ENCODE data around the gene KIAA1217. TPM values are rescaled to one million over a fixed set of nuclear protein-coding genes. Genes with fewer than 3 reads are reported as not detected.
A peak's percentile ranks its signal among the peaks of the same experiment; 100 is the strongest.

KIAA1217 gene
- total RNA-seq, 4 donors from 2014 or later, result 34.8 to 66.8 (median 52.9) TPM

DNA sequence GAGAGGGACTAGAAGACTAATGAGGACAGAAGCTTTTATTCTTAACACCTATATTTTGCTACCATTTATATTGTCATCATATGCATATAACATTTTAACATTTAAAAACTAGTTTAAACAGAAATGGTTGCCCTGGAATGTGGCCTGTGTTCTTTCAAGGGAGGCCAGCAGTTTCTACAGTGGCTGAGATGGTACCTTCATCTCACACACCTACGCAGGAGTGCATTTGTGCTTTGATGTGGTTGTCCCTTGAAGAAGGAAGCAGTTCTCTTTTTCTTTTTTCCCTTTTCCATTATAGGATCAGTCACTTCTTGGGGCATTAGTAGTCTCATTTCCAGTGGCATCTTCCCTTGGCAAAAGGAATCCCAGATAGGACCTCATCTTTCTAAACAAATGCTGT lies 38.9 kb downstream of the KIAA1217 start:
- intact Hi-C loops (cut with DNase I; ENCODE audit: low total_unique reads), result no loop called here
- DNase-seq (ENCODE audit: low spot score in 2 of 2), result no peak
- H3K4me3 ChIP-seq (ENCODE audit: low read depth, poor library complexity, severe bottlenecking), result no peak overlapping the region
- 63 to 97% methylated on average over 1 of the region's 1 CpG for WGBS, 2 donors
- TF ChIP-seq POLR2A (IDR thresholded peaks at IDR 0.05) (no peak), CTCF (IDR thresholded peaks at IDR 0.05) (no peak)

GRCh38 chr10:24249829-24250415 lies 41.0 kb downstream of the KIAA1217 start:
- 60 to 63% methylated on average over 9 of the region's 9 CpGs for WGBS, 2 donors
- intact Hi-C loops (cut with DNase I; ENCODE audit: low total_unique reads), result no loop called here
- DNase-seq (ENCODE audit: low spot score in 2 of 2), result no peak
- TF ChIP-seq POLR2A (IDR thresholded peaks at IDR 0.05) (no peak), CTCF (IDR thresholded peaks at IDR 0.05) (no peak)
- no peak overlapping the region for H3K4me3 ChIP-seq (ENCODE audit: low read depth, poor library complexity, severe bottlenecking)

GRCh38 chr10:24251547-24251946 lies 42.6 kb downstream of the KIAA1217 start:
- H3K4me3 ChIP-seq (ENCODE audit: low read depth, poor library complexity, severe bottlenecking), result no peak overlapping the region
- WGBS, 2 donors, result 58 to 64% methylated on average over 2 of the region's 2 CpGs
- intact Hi-C loops (cut with DNase I; ENCODE audit: low total_unique reads), result no loop called here
- no peak for DNase-seq (ENCODE audit: low spot score in 2 of 2)
- TF ChIP-seq CTCF (IDR thresholded peaks at IDR 0.05) (no peak), POLR2A (IDR thresholded peaks at IDR 0.05) (no peak)

DNA sequence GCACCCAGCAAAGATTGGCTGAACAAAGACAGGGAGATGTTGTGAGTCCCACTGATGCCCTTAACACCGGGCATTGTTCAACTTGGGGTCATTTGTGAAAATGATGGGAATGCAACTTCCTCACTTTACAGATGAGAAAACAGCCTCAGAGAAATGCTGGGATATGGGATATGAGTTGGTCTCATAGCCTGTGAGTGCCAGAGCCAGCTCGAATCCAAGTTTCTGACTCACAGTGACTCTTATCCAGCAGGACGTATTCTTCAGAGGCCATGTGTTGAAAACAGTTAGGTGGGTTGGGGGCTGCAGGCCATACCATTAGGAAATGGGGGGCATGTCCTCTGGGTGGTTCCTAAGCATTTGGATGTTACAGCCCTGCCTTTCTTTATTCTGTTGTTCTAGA lies 45.2 kb downstream of the KIAA1217 start:
- WGBS, 2 donors, result 50 to 68% methylated on average over 3 of the region's 3 CpGs
- intact Hi-C loops (cut with DNase I; ENCODE audit: low total_unique reads), result no loop called here
- no peak overlapping the region for H3K4me3 ChIP-seq (ENCODE audit: low read depth, poor library complexity, severe bottlenecking)
- peak in 1 of 2 donors; percentile 80 for DNase-seq (ENCODE audit: low spot score in 2 of 2)
- TF ChIP-seq POLR2A (IDR thresholded peaks at IDR 0.05) (no peak), CTCF (IDR thresholded peaks at IDR 0.05) (no peak)

DNA sequence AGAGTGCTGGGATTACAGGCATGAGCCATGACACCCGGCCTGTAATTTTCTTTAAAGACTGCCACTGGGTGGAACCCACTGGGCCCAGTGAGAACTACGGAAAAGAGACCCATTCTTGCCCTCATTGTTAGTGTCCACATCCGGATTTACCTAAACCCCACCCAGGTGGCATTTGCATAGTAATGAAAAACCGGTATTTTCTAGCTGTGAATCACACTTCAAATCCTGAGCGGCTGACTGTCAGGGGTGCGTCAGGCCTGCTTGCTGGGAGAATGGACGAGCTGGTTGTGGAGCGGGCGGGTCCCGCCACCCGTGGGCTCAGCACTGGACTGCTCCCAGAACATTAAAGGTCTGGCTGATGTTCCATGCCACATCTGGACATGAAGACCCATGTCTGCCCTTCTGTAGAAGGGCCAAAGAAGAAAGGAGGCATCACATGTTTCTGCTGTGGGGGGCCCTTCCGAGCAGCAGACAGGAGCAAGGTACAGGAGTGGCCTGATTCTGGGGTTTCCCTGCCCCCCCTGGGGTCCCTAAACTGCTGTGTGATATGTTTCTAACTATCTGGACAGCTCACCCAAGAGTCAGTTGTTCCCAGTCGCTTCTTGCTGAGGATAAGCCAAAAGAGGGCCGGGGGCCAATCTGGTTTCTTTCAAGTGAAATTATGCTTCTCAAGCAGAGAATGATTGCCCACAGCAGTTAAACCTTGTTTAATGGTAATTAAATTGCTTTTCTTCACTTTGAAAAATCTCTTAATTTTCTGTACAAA lies 46.4 kb downstream of the KIAA1217 start:
- DNase-seq (ENCODE audit: low spot score in 2 of 2), result peak in 1 of 2 donors; percentile 80
- intact Hi-C loops (cut with DNase I; ENCODE audit: low total_unique reads), result no loop called here
- no peak overlapping the region for H3K4me3 ChIP-seq (ENCODE audit: low read depth, poor library complexity, severe bottlenecking)
- no peak for TF ChIP-seq POLR2A (IDR thresholded peaks at IDR 0.05)
- TF ChIP-seq CTCF (IDR thresholded peaks at IDR 0.05), result no peak
- WGBS, 2 donors, result 45 to 54% methylated on average over 13 to 14 of the region's 14 CpGs

Data from lower leg skin (tissue), 4 donors.